OCI-LY7 (cell line): Measurements from ENCODE around the gene MARK3. TPM values are rescaled to one million over a fixed set of nuclear protein-coding genes. Genes with fewer than 3 reads are reported as not detected.

Experiments used
- BruUV-seq: library from RNA; stranded (reverse); fragments of 400-500 nt; replicated peaks from 2 replicates; lab custom pipeline; 2021; lab: Mats Ljungman, UMichigan
- CTCF ChIA-PET: fragments of 300-600 bp; sonication (Branson Sonifier 250); formaldehyde crosslinking; loops from one replicate; lab custom pipeline; 2022; ENCODE audit warnings: antibody characterized with exemption; ENCODE audit not compliant: unreplicated experiment; lab: Charles Lee
- POLR2A ChIA-PET: fragments of 300-600 bp; sonication (Branson Sonifier 250); formaldehyde crosslinking; loops from one replicate; lab custom pipeline; 2022; ENCODE audit warnings: antibody characterized with exemption; lab: Charles Lee
- DNase-seq: peaks from one replicate; pipeline ENCODE4 v3.0.0-alpha.2; 2015; ENCODE audit warnings: low spot score
- H2AFZ ChIP-seq: fragments of 200-600 bp; sonication (generic), shearing (Covaris generic); 2 replicates; pipeline ENCODE4 v1.6.1; 2014; ENCODE audit warnings: mild to moderate bottlenecking, antibody characterized with exemption, low read length, moderate library complexity
- H3K27ac ChIP-seq: fragments of 200-600 bp; sonication (generic); 2 replicates; pipeline ENCODE4 v1.5.1; 2014; ENCODE audit warnings: mixed run types, low read depth, mild to moderate bottlenecking, moderate library complexity, low read length, inconsistent platforms; ENCODE audit not compliant: poor library complexity, severe bottlenecking
- H3K36me3 ChIP-seq: fragments of 200-600 bp; sonication (generic); 2 replicates; pipeline ENCODE4 v1.6.1; 2014; ENCODE audit warnings: mild to moderate bottlenecking, antibody characterized with exemption, low read length, moderate library complexity, mixed read lengths; ENCODE audit not compliant: insufficient read depth
- H3K4me1 ChIP-seq: fragments of 200-600 bp; sonication (generic); 2 replicates; pipeline ENCODE4 v1.5.1; 2014; ENCODE audit warnings: mild to moderate bottlenecking, low read length; ENCODE audit not compliant: insufficient read depth, poor library complexity, severe bottlenecking
- H3K4me2 ChIP-seq: fragments of 200-600 bp; sonication (generic); 2 replicates; pipeline ENCODE4 v1.6.1; 2014; ENCODE audit warnings: mild to moderate bottlenecking, low read length
- H3K4me3 ChIP-seq: fragments of 200-600 bp; sonication (generic); 2 replicates; pipeline ENCODE4 v1.5.1; 2014; ENCODE audit warnings: mild to moderate bottlenecking, low read depth, low read length; ENCODE audit not compliant: poor library complexity, severe bottlenecking
- H3K79me2 ChIP-seq: fragments of 200-600 bp; sonication (generic); 2 replicates; pipeline ENCODE4 v1.6.1; 2016; ENCODE audit warnings: low read depth, mild to moderate bottlenecking, low read length, moderate library complexity, mixed read lengths; ENCODE audit not compliant: insufficient read depth
- H3K9me2 ChIP-seq: fragments of 200-600 bp; sonication (generic); 2 replicates; pipeline ENCODE4 v1.6.1; 2016; ENCODE audit warnings: mild to moderate bottlenecking, low read length, mixed read lengths; ENCODE audit not compliant: insufficient read depth
- H3K9me3 ChIP-seq: fragments of 200-600 bp; sonication (generic); 2 replicates; pipeline ENCODE4 v1.6.1; 2014; ENCODE audit warnings: mild to moderate bottlenecking, mixed run types, low read length, mixed read lengths
- H4K20me1 ChIP-seq: fragments of 200-600 bp; sonication (generic); 2 replicates; pipeline ENCODE4 v1.6.1; 2014; ENCODE audit warnings: mild to moderate bottlenecking, antibody characterized with exemption, low read length, moderate library complexity, mixed read lengths; ENCODE audit not compliant: insufficient read depth
- EZH2phosphoT487 ChIP-seq: fragments of 200-600 bp; sonication (generic); IDR thresholded peaks from 2 replicates; pipeline ENCODE4 v1.6.1; 2018; ENCODE audit warnings: low read depth, borderline replicate concordance, mild to moderate bottlenecking, mixed run types, antibody characterized with exemption, low read length, moderate library complexity, mixed read lengths
- intact Hi-C: fragments of 100-400 bp; cut with micrococcal nuclease; formaldehyde crosslinking; loops from one replicate; pipeline ENCODE4 v1.10.0; 2022; ENCODE audit not compliant: unreplicated experiment
- total RNA-seq, 2 experiments: library from RNA; depleted of rRNA in 1 of 2; stranded (reverse); fragments of >200 nt in 1 of 2; shearing (Covaris generic) in 1 of 2; gene quantifications; 2 replicates each; pipeline ENCODE4 v1.2.3, GENCODE V29; 2014 to 2022
- TF ChIP-seq, protein P1 (sequence below): fragments of 200-600 bp; sonication (generic); conservative IDR thresholded peaks from 2 replicates; pipeline ENCODE4 v1.5.1; 2014; ENCODE audit warnings: mild to moderate bottlenecking, antibody characterized with exemption, low read length, moderate library complexity, mixed read lengths

The MARK3 gene
- total RNA-seq, 2 experiments from 2014 or later: 70.8 to 83.6 TPM

DNA sequence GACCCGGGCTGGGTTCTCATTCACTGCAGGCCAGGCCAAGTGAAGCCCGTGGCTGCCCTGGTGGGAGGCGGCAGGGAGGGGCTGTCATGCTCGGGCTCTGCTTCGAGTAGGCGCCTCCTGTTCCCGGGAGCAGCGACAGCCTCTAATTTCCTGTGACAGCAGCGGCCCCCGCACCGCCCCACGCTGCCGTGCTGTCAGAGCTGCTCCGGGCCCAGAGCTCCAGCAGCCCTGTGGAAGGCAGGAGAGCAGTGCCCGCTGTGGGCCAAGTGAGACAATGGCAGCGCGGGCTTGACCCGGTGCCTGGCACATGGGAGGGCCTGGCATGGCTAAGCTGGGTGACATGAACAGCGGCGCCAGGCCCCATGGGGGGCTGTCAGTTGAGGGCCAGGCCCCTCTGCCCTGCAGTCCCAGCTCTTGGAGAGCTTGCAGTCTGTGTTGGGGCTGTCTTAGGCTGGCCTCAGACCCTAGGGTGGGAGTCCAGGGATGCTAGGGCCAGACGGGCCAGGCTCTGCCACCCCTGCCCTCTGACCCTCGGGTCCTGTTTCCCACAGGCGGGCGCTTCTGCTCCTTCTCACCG lies 148.9 kb downstream of the MARK3 start:
- peaks cover 23% of the 10 kb centered on the region for H3K79me2 ChIP-seq
- H2AFZ ChIP-seq: no peak overlapping the region
- POLR2A ChIA-PET: no interaction called here
- intact Hi-C loops: no loop called here
- no peak overlapping the region for H3K27ac ChIP-seq
- H3K9me2 ChIP-seq: no peaks in the 10 kb centered on the region
- H3K9me3 ChIP-seq: no peaks in the 10 kb centered on the region
- TF ChIP-seq, protein P1, sequence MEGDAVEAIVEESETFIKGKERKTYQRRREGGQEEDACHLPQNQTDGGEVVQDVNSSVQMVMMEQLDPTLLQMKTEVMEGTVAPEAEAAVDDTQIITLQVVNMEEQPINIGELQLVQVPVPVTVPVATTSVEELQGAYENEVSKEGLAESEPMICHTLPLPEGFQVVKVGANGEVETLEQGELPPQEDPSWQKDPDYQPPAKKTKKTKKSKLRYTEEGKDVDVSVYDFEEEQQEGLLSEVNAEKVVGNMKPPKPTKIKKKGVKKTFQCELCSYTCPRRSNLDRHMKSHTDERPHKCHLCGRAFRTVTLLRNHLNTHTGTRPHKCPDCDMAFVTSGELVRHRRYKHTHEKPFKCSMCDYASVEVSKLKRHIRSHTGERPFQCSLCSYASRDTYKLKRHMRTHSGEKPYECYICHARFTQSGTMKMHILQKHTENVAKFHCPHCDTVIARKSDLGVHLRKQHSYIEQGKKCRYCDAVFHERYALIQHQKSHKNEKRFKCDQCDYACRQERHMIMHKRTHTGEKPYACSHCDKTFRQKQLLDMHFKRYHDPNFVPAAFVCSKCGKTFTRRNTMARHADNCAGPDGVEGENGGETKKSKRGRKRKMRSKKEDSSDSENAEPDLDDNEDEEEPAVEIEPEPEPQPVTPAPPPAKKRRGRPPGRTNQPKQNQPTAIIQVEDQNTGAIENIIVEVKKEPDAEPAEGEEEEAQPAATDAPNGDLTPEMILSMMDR: no peak
- no peak for TF ChIP-seq EZH2phosphoT487
- no peak overlapping the region for H3K4me3 ChIP-seq
- peaks cover 11% of the 10 kb centered on the region for H3K4me1 ChIP-seq
- BruUV-seq: no TSS peak
- DNase-seq: no peak
- no peak overlapping the region for H3K4me2 ChIP-seq
- CTCF ChIA-PET: no interaction called here
- no peaks in the 10 kb centered on the region; the same call in 1 of the 2 replicates for H4K20me1 ChIP-seq
- peaks cover 38% of the 10 kb centered on the region; the same call in 1 of the 2 replicates for H3K36me3 ChIP-seq

DNA sequence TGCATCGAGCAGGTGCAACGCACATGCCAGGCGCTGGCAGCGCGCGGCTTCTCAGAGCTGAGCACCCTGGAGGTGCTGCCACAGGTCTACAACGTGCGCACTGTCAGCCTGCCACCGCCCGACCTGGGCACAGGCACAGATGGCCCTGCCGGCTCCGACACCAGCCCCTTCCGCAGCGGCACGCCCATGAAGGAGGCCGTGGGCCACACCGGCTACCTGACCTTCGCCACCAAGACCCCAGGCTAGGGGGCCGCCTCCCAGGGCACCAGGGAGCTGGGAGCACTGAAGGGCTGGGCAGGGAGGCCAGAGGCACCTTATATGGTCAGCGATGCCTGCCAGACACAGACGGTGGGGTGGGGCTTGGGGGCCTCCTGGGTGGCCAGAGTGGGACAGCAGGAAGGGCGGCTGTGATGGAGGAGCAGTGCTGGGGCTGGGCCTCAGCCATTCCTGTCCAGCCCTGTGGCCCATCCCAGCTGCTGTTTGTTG lies 149.4 kb downstream of the MARK3 start:
- no peaks in the 10 kb centered on the region for H3K9me3 ChIP-seq
- H4K20me1 ChIP-seq: no peaks in the 10 kb centered on the region; the same call in 1 of the 2 replicates
- H2AFZ ChIP-seq: no peak overlapping the region
- peaks cover 11% of the 10 kb centered on the region for H3K4me1 ChIP-seq
- no TSS peak for BruUV-seq
- peaks cover 18% of the 10 kb centered on the region for H3K79me2 ChIP-seq
- ChIA-PET CTCF (no interaction called here), POLR2A (no interaction called here)
- intact Hi-C loops: no loop called here
- H3K36me3 ChIP-seq: peaks cover 38% of the 10 kb centered on the region; the same call in 1 of the 2 replicates
- TF ChIP-seq EZH2phosphoT487: no peak
- TF ChIP-seq, protein P1: no peak
- DNase-seq: no peak
- H3K4me2 ChIP-seq: no peak overlapping the region
- H3K4me3 ChIP-seq: no peak overlapping the region
- no peaks in the 10 kb centered on the region for H3K9me2 ChIP-seq
- no peak overlapping the region for H3K27ac ChIP-seq

DNA sequence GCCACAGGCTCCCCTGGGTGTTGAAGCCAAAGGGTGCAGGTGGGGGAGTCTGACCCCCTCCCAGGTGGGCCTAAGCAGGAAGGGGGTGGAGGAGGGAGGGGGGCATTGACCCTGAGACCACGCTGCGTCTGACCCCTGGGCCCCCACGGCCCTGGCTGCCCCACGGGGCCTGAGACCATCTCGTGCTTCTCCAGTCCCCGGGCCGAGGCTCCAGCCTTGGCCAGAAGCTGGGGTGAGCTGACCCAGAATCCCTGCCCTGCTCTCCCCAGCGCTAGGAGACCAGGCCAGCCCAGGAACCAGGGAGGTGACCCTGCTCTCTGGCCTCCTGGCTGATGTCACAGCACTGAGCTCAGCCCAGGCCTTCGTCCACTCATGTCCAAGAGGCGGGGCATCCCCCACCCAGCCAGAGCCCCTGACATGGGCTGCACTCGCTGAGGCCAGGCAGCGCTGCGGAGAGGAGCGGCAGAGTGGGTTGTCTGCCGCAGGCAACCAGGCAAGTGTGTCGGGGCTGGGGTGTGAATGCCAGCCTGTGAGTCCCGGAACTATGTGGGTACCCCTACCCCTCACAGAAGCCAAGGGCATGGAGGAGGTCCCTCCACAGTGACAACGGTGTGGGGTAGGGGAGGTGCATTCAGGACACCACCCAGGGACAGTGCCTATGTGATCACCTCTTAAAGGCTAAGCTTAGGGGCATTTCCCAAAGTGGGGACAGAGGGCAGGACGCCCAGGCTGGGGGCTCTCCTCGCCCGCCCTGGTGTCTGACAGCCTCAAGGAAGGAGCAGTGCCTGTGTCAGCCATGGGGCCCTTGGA lies 150.1 kb downstream of the MARK3 start:
- no peak overlapping the region for H3K4me2 ChIP-seq
- ChIA-PET CTCF (no interaction called here), POLR2A (no interaction called here)
- H3K36me3 ChIP-seq: peaks cover 34% of the 10 kb centered on the region; the same call in 1 of the 2 replicates
- TF ChIP-seq, protein P1: no peak
- TF ChIP-seq EZH2phosphoT487: no peak
- H3K4me3 ChIP-seq: no peak overlapping the region
- H2AFZ ChIP-seq: no peak overlapping the region
- no peaks in the 10 kb centered on the region; the same call in 1 of the 2 replicates for H4K20me1 ChIP-seq
- no peaks in the 10 kb centered on the region for H3K9me2 ChIP-seq
- peaks cover 5% of the 10 kb centered on the region for H3K4me1 ChIP-seq
- H3K79me2 ChIP-seq: peaks cover 11% of the 10 kb centered on the region
- no peak for DNase-seq
- BruUV-seq: no TSS peak
- no peaks in the 10 kb centered on the region for H3K9me3 ChIP-seq
- intact Hi-C loops: no loop called here
- H3K27ac ChIP-seq: no peak overlapping the region
